COLO668 (cell line): ENCODE measurements around the gene BMP7.
A peak's percentile ranks its signal among the peaks of the same experiment; 100 is the strongest.

ENCODE experiments used
- DNase-seq: peaks from one replicate; lab custom pipeline; 2025; ENCODE audit not compliant: unreplicated experiment; lab: John Stamatoyannopoulos, UW

Gene BMP7

GRCh38 chr20:57266291-57267157 lies at the start of gene BMP7:
Gene BMP7 (minus strand): TSS chr20:57266641. CDS start chr20:57266122, 519 bp downstream.
- peak; percentile 15 for DNase-seq

- DNase-seq = no peak
Observed at GRCh38 chr20:57315976-57316480, 49.6 kb upstream of the BMP7 start.

GRCh38 chr20:57315083-57315975 lies 48.9 kb upstream of the BMP7 start:
- DNase-seq = no peak

GRCh38 chr20:57313951-57314350 lies 47.5 kb upstream of the BMP7 start:
- DNase-seq = no peak

- no peak for DNase-seq
Observed at GRCh38 chr20:57313230-57313629, 46.8 kb upstream of the BMP7 start.

GRCh38 chr20:57312138-57312537 lies 45.7 kb upstream of the BMP7 start:
- no peak for DNase-seq

GRCh38 chr20:57310821-57311514 lies 44.5 kb upstream of the BMP7 start:
- no peak for DNase-seq

GRCh38 chr20:57309544-57310115 lies 43.2 kb upstream of the BMP7 start:
- DNase-seq = no peak

GRCh38 chr20:57308451-57309271 lies 42.2 kb upstream of the BMP7 start:
- DNase-seq = no peak

- DNase-seq = no peak
Observed at GRCh38 chr20:57306747-57307146, 40.3 kb upstream of the BMP7 start.

GRCh38 chr20:57301026-57301425 lies 34.6 kb upstream of the BMP7 start:
- peak; percentile 50 for DNase-seq

GRCh38 chr20:57298457-57298856 lies 32.0 kb upstream of the BMP7 start:
- no peak for DNase-seq

- no peak for DNase-seq
Observed at GRCh38 chr20:57294550-57294949, 28.1 kb upstream of the BMP7 start.

- no peak for DNase-seq
Observed at GRCh38 chr20:57293995-57294394, 27.6 kb upstream of the BMP7 start.

- DNase-seq = no peak
Observed at GRCh38 chr20:57292611-57293010, 26.2 kb upstream of the BMP7 start.

GRCh38 chr20:57291694-57292093 lies 25.3 kb upstream of the BMP7 start:
- no peak for DNase-seq

- DNase-seq = no peak
Observed at GRCh38 chr20:57291003-57291402, 24.6 kb upstream of the BMP7 start.

- DNase-seq = no peak
Observed at GRCh38 chr20:57290178-57290484, 23.7 kb upstream of the BMP7 start.

- no peak for DNase-seq
Observed at GRCh38 chr20:57289391-57290177, 23.1 kb upstream of the BMP7 start.
